Measurements from ENCODE around the gene WDR91. TPM values are rescaled to one million over a fixed set of nuclear protein-coding genes. Genes with fewer than 3 reads are reported as not detected.

The WDR91 gene
- total RNA-seq, 1 donor from 2014 or later: 5.5 TPM

DNA sequence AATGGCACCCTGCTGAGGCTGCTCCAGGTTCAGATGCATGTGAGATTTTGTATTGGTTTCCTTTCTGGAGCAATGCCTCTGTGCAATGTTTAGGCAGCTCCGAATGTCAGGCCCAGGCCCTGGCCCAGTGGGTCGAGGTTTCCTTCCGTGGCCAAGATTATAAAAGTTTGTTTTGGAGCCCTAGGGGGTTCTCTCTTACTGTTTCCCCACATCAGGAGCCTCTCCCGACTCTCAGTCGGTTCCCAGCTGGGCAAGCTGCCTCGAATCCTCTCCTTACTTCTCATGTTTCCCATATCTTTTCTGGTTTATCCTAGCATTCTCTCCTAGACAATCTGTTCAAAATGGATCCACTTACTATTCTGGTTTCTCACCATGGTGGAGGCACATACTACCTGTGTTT lies 52.5 kb downstream of the WDR91 start:
- H3K9ac ChIP-seq (ENCODE audit: low read length): no peak overlapping the region
- H3K27ac Mint-ChIP-seq (ENCODE audit: unreplicated experiment): peak overlapping the region; percentile 20
- H3K4me2 ChIP-seq (ENCODE audit: low read length): no peak overlapping the region
- no peak overlapping the region for H3K27ac ChIP-seq (ENCODE audit: low read depth, low read length)
- peaks cover 6% of the 10 kb centered on the region for H3K4me1 ChIP-seq (ENCODE audit: insufficient read depth, low read length)
- DNase-seq (ENCODE audit: low read depth): no peak
- peaks cover 22% of the 10 kb centered on the region for H3K36me3 Mint-ChIP-seq (ENCODE audit: low read depth, unreplicated experiment)
- no peak for TF ChIP-seq EZH2 (IDR thresholded peaks at IDR 0.05; ENCODE audit: insufficient read depth, low read length)
- TF ChIP-seq, protein P1, sequence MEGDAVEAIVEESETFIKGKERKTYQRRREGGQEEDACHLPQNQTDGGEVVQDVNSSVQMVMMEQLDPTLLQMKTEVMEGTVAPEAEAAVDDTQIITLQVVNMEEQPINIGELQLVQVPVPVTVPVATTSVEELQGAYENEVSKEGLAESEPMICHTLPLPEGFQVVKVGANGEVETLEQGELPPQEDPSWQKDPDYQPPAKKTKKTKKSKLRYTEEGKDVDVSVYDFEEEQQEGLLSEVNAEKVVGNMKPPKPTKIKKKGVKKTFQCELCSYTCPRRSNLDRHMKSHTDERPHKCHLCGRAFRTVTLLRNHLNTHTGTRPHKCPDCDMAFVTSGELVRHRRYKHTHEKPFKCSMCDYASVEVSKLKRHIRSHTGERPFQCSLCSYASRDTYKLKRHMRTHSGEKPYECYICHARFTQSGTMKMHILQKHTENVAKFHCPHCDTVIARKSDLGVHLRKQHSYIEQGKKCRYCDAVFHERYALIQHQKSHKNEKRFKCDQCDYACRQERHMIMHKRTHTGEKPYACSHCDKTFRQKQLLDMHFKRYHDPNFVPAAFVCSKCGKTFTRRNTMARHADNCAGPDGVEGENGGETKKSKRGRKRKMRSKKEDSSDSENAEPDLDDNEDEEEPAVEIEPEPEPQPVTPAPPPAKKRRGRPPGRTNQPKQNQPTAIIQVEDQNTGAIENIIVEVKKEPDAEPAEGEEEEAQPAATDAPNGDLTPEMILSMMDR (IDR thresholded peaks at IDR 0.05; ENCODE audit: insufficient read depth, low read depth, low read length): no peak
- H3K36me3 ChIP-seq (ENCODE audit: insufficient read depth, low read length): peaks cover 2% of the 10 kb centered on the region
- H3K4me3 ChIP-seq (ENCODE audit: insufficient read depth, low read depth, low read length): no peak overlapping the region
- FAIRE-seq: no peak
- no peaks in the 10 kb centered on the region for H3K27me3 ChIP-seq (ENCODE audit: insufficient read depth, low read length)
- no peaks in the 10 kb centered on the region for H3K79me2 ChIP-seq (ENCODE audit: insufficient read depth, low read length)
- peaks cover 17% of the 10 kb centered on the region for H3K9me3 Mint-ChIP-seq (ENCODE audit: unreplicated experiment)
- H3K4me3 Mint-ChIP-seq (ENCODE audit: unreplicated experiment): no peak overlapping the region
- H3K9me3 ChIP-seq (ENCODE audit: insufficient read depth, low read depth, low read length): no peaks in the 10 kb centered on the region
- H2AFZ ChIP-seq (ENCODE audit: low read depth, low read length): no peak overlapping the region
- no peaks in the 10 kb centered on the region for H3K27me3 Mint-ChIP-seq (ENCODE audit: low read depth, unreplicated experiment)
- no peaks in the 10 kb centered on the region for H4K20me1 ChIP-seq (ENCODE audit: insufficient read depth, low read length)
- peaks cover 21% of the 10 kb centered on the region for H3K4me1 Mint-ChIP-seq (ENCODE audit: low read depth, unreplicated experiment)

DNA sequence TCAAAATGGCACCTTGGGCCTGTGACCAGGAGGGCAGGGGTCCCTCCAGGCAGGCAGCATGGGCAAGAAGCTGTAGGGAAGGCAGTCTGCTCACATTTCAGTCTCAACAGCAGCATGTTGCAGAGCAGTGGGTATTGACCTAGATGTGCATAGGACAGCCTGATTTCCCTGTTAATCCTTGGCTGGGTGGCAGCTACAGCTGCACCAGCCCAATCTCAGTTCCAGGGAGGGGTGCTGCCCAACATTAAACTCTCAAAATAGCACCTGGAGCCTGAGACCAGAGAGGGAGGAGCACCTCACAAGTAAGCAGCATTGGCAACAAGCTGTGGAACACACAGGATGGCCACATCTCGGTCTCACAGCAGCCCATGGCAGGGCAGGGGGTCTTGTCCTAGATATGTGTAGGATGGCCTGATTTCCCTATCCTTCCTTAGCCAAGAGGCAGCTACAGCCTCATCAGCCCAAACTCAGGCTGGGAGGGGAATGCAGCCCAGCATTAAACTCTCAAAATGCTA lies 53.1 kb downstream of the WDR91 start:
- peaks cover 6% of the 10 kb centered on the region for H3K4me1 ChIP-seq (ENCODE audit: insufficient read depth, low read length)
- H3K27ac Mint-ChIP-seq (ENCODE audit: unreplicated experiment): no peak overlapping the region
- no peak overlapping the region for H3K4me3 ChIP-seq (ENCODE audit: insufficient read depth, low read depth, low read length)
- H3K27ac ChIP-seq (ENCODE audit: low read depth, low read length): no peak overlapping the region
- no peaks in the 10 kb centered on the region for H3K27me3 Mint-ChIP-seq (ENCODE audit: low read depth, unreplicated experiment)
- H2AFZ ChIP-seq (ENCODE audit: low read depth, low read length): no peak overlapping the region
- no peak overlapping the region for H3K4me3 Mint-ChIP-seq (ENCODE audit: unreplicated experiment)
- no peak for FAIRE-seq
- H3K9me3 Mint-ChIP-seq (ENCODE audit: unreplicated experiment): peaks cover 20% of the 10 kb centered on the region
- H3K36me3 ChIP-seq (ENCODE audit: insufficient read depth, low read length): no peaks in the 10 kb centered on the region
- no peaks in the 10 kb centered on the region for H3K79me2 ChIP-seq (ENCODE audit: insufficient read depth, low read length)
- H3K9ac ChIP-seq (ENCODE audit: low read length): no peak overlapping the region
- no peak for TF ChIP-seq EZH2 (IDR thresholded peaks at IDR 0.05; ENCODE audit: insufficient read depth, low read length)
- TF ChIP-seq, protein P1 (IDR thresholded peaks at IDR 0.05; ENCODE audit: insufficient read depth, low read depth, low read length): no peak
- no peaks in the 10 kb centered on the region for H3K9me3 ChIP-seq (ENCODE audit: insufficient read depth, low read depth, low read length)
- no peaks in the 10 kb centered on the region for H3K27me3 ChIP-seq (ENCODE audit: insufficient read depth, low read length)
- H4K20me1 ChIP-seq (ENCODE audit: insufficient read depth, low read length): no peaks in the 10 kb centered on the region
- peaks cover 20% of the 10 kb centered on the region for H3K36me3 Mint-ChIP-seq (ENCODE audit: low read depth, unreplicated experiment)
- no peak for DNase-seq (ENCODE audit: low read depth)
- H3K4me1 Mint-ChIP-seq (ENCODE audit: low read depth, unreplicated experiment): peaks cover 21% of the 10 kb centered on the region
- H3K4me2 ChIP-seq (ENCODE audit: low read length): no peak overlapping the region

- Histone ChIP-seq H3K4me1 (ENCODE audit: insufficient read depth, low read length) (peaks cover 6% of the 10 kb centered on the region), H3K36me3 (ENCODE audit: insufficient read depth, low read length) (no peaks in the 10 kb centered on the region), H3K9me3 (ENCODE audit: insufficient read depth, low read depth, low read length) (no peaks in the 10 kb centered on the region), H3K9ac (ENCODE audit: low read length) (no peak overlapping the region), H3K27ac (ENCODE audit: low read depth, low read length) (no peak overlapping the region), H3K27me3 (ENCODE audit: insufficient read depth, low read length) (no peaks in the 10 kb centered on the region), H2AFZ (ENCODE audit: low read depth, low read length) (no peak overlapping the region), H3K4me2 (ENCODE audit: low read length) (no peak overlapping the region), H3K79me2 (ENCODE audit: insufficient read depth, low read length) (no peaks in the 10 kb centered on the region), H3K4me3 (ENCODE audit: insufficient read depth, low read depth, low read length) (no peak overlapping the region), H4K20me1 (ENCODE audit: insufficient read depth, low read length) (no peaks in the 10 kb centered on the region)
- H3K9me3 Mint-ChIP-seq (ENCODE audit: unreplicated experiment): peaks cover 26% of the 10 kb centered on the region
- FAIRE-seq (no peak), DNase-seq (ENCODE audit: low read depth) (no peak)
- H3K4me3 Mint-ChIP-seq (ENCODE audit: unreplicated experiment): no peak overlapping the region
- peaks cover 15% of the 10 kb centered on the region for H3K36me3 Mint-ChIP-seq (ENCODE audit: low read depth, unreplicated experiment)
- TF ChIP-seq, protein P1 (IDR thresholded peaks at IDR 0.05; ENCODE audit: insufficient read depth, low read depth, low read length): no peak
- no peak for TF ChIP-seq EZH2 (IDR thresholded peaks at IDR 0.05; ENCODE audit: insufficient read depth, low read length)
- no peak overlapping the region for H3K27ac Mint-ChIP-seq (ENCODE audit: unreplicated experiment)
- H3K4me1 Mint-ChIP-seq (ENCODE audit: low read depth, unreplicated experiment): peaks cover 21% of the 10 kb centered on the region
- H3K27me3 Mint-ChIP-seq (ENCODE audit: low read depth, unreplicated experiment): no peaks in the 10 kb centered on the region
Measured at GRCh38 chr7:135156290-135156689, 55.0 kb downstream of the WDR91 start.

All from astrocyte (in vitro differentiated cells and primary cell).